Erythroblast (primary cell): ENCODE results near the gene APOOL.
A peak's percentile ranks its signal among the peaks of the same experiment; 100 is the strongest.
"Not testable (repeated sequence)": the region's sequence is repeated elsewhere in the genome, so short reads cannot be mapped to it uniquely, and the experiment has no call there.

ENCODE experiments used
- DNase-seq, 2 experiments: peaks; one replicate each; lab custom pipeline; 2025; lab: John Stamatoyannopoulos, UW
- GATA1 ChIP-seq: IDR thresholded peaks from 2 replicates; pipeline ENCODE4 v1.6.1; 2011; ENCODE audit warnings: low read depth, mild to moderate bottlenecking, control low read depth, low read length, moderate library complexity
- POLR2A ChIP-seq: IDR thresholded peaks from 2 replicates; pipeline ENCODE4 v1.6.1; 2011; ENCODE audit warnings: mild to moderate bottlenecking, low read length

APOOL gene

DNA sequence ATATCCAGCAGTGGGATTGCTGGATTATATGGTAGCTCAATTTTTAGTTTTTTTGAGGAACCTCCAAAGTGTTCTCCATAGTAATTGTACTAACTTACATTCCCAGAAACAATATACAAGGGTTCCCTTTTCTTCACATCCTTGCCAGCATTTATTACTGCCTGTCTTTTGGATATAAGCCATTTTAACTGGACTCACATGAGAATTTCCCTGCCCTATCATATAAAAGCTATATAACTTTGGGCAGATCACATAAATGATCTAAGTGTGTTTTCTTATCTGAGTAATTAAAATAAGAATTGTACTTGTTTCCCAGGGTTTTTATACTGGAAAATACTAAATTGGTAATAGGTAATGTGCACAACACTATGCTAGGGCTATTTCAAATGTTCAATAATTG is 25.4 kb downstream of the APOOL start:
- no peak for TF ChIP-seq GATA1
- DNase-seq, result no peak

DNA sequence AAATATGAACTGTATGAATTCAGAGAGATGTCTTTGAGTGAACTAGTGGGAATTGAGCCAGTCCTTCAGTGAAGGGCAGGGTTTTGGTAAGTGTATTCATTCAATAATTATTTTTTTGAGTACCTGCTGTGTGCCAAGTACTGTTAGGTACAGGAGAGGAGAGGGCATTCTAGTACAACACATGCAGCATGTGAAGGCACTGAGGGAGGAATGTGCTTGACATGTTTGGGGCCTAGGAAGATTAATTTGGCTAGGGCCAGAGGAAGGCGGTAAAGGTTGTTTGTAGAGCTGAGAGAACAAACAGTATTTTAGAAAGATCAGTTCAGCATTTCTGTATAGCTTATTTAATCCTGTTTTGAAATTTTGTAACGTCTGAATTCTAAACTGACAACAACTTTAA is 27.8 kb downstream of the APOOL start:
- no peak for DNase-seq
- TF ChIP-seq POLR2A, result no peak
- no peak for TF ChIP-seq GATA1

DNA sequence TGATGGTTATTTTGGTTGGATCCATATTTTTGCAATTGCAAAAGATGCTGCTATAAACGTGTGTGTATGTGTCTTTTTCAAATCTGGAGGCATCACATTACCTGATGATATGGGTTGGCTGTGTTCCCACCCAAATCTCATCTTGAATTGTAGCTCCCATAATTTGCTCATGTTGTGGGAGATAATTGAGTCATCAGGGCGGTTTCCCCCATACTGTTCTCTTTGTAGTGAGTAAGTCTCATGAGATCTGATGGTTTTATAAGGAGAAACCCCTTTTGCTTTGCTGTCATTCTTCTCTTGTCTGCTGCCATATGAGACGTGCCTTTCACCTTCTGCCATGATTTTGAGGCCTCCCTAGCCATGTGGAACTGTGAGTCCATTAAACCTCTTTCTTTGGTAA is 33.4 kb downstream of the APOOL start:
- TF ChIP-seq POLR2A (no peak), GATA1 (no peak)
- no peak for DNase-seq

DNA sequence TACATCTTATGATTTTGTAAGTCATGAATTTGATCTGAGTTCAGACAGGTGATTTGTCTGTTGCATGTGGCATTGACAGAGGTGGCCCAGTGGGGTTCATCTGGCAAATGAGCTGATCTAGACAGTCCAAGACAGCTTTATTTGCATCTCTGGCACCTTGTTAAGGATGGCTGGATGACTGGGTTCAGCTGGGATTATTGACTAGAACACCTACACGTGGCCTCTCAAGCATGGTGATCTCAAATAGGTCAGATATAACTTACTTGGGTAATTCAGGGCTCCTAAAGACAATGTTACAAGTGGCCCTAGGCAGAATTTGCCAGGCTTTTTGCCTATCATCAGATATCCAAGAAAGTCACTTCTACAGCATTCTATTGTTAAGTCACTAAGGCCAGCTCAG is 48.0 kb downstream of the APOOL start:
- TF ChIP-seq GATA1 (no peak), POLR2A (no peak)
- DNase-seq, result no peak

DNA sequence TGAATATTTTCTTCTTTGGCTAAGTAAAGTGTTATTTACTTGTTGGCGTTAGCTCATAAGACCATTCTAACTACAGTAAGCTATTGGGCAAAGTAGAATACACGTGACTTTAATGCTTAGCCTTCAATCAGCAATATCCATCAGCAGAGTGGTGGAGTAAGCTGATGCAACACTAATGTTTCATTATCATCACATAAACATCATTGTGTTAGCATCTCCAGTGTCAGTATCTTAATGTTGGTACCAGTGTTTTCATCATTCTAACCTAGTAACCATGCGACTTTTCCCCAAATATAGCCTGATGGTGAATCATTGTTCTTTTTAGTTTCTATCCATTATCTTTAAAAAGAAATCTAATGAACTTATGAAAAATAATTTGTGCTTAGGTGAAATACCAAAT is 48.5 kb downstream of the APOOL start:
- TF ChIP-seq GATA1 (no peak), POLR2A (no peak)
- no peak for DNase-seq

DNA sequence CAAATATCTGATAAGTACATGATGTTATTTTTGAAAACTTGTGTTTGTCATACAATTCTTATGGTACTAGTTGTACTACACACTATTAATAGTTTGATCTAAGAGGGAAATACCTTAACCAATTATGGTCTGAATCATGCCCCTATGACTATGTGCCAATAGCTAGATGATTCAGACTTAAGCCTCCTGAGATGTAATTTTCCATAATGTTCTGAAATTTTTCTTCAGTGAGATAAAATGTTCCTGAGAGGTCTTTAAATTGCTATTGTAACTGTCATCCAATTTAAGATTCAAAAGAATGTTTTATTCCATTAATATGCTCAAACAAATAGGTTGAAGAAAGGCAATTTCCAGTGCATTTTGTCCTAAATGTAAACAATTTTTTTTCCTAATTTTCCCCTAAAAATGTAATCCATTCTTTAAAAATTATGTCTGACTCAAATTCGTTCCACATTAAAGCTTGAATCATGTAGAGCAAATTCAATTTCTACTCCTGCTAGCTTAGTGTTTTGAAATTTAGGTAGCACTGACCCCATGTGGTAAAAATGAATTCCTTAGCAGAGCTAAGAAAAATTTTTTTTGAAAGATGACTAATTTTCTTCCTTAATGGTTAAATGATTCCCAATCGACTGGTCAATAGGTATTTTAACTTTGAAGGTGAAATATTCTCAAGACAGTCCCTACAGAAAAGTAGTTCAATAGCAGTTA is 49.1 kb downstream of the APOOL start:
- no peak for TF ChIP-seq GATA1
- TF ChIP-seq POLR2A, result no peak
- DNase-seq, result peak; percentile 3 to 27

DNA sequence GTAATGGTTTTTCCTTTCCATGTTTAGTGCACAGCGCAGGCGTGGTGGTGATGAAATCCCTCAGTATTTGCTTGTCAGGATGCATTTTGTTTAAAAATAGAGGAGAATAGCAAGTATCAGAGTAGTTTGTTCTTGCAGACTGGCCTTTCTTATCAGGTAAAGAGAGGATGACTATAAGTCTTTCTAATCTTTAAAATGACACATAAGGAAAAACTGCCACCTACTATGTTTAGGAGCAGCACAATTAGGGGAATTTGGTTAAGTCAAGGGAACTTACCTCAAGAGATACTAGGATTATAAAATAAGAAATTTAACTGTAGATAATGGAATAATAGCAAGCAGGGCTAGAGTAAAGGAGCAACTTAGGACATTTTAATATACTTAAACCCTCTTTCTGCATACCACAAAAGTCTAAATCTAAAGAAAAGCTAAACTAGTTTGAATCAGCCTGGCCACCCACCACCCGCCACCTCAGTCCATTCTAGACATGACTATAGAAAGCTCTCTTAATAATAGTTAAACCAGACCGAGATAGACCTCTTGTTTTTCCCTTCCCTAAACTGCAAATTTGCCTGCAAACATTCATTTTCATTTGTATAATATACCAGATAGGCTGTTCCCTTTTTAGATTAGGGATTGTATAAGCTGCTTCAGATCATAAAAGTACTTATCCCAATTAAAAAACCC is 62.0 kb downstream of the APOOL start:
- TF ChIP-seq POLR2A (no peak), GATA1 (no peak)
- DNase-seq, result no peak

DNA sequence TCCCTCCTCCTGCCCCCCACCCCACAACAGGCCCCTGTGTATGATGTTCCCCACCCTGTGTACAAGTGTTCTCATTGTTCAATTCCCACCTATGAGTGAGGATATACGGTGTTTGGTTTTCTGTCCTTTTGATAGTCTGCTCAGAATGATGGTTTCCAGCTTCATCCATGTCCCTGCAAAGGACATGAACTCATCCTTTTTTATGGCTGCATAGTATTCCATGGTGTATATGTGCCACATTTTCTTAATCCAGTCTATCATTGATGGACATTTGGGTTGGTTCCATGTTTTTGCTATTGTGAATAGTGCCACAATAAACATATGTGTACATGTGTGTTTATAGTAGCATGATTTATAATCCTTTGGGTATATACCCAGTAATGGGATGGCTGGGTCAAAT is 73.6 kb downstream of the APOOL start:
- not testable (repeated sequence) for DNase-seq

DNA sequence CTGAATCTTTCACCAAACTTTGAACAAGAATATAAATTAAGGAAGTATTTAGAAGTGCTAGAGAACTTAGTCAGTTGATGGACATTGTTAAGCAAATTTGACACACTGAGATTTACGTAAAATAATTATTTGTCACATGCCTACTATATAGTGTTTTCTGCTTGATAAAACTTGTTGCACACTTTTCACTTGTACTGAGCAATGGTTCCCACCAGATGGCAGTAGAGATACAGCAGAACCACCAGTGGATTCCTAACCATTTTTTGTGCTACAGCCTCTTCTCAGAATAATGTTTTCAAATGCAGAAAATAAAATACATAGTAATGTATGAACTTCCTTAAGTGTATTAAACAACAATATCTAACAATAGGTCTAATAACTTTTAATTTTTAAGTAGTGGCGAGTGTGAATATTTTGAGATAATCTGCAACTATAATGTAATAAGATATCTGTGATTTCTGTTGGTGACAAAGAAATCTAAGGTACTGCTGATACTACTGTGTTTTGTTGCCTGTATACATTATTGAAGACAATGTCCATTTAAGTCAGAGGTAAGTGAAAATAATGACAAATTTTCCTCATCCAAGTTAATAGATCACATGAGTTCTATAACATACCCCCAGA is 81.2 kb downstream of the APOOL start:
- TF ChIP-seq POLR2A (no peak), GATA1 (no peak)
- DNase-seq, result peak; percentile 23 to 49

DNA sequence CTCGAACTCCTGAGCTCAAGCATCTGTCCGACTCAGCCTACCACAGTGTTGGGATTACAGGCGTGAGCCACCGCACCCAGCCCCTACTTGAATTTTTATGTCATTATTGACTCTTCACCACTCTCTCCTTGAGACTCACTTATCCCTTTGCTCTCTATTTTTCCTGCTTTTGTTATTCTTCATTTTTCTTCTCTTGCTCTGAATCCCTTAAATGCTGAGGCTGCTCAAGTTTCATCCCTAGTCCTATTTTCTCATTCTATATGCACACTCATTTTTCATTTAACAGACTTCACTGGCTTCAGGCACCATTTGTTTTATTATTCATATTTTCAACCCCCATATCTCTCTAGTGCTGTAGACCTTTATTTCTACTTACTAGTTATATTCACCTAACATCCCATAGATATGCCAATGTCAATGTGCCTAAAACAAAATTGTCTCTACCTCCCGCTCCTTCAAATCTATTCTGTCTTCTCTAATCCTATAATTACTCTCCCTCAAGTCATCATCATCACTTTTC is 85.7 kb downstream of the APOOL start:
- TF ChIP-seq GATA1 (no peak), POLR2A (no peak)
- no peak for DNase-seq

DNA sequence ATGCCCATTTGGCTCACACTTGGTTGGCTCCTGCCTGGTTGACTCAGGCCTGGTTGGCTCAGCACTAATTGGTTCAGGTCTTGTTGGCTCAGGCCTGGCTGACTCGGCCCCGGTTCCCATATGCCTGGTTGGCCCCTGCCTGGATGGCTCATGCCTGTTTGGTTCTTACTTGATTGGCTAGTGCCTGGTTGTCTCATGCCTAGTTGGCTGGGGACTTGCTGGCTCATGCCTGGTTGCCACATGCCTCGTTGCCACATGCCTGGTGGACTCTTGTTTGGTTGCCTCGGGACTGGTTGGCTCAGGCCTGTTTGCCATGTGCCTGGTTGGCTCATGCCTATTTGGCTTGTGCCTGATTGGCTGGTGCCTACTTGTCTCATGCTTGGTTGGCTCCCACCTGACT is 103.7 kb downstream of the APOOL start:
- no peak for DNase-seq

DNA sequence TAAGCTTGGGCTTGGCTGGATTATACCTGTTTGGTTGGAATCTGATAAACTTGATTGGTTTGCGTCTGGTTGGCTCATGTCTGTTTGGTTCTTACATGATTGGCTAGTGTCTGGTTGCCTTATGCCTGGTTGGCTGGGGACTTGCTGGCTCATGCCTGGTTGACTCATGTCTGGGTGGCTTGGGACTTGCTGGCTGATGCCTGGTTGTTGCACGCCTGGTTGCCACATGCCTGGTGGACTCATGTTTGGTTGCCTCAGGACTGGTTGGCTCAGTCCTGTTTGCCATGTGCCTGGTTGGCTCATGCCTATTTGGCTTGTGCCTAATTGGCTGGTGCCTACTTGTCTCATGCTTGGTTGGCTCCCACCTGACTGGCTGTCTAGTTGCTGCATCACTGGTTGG is 104.5 kb downstream of the APOOL start:
- TF ChIP-seq GATA1, result no peak
- TF ChIP-seq POLR2A, result no peak

More for the DNA sequence above, 103.7 kb downstream of the APOOL start:
- no peak for TF ChIP-seq GATA1
- no peak for TF ChIP-seq POLR2A

DNA sequence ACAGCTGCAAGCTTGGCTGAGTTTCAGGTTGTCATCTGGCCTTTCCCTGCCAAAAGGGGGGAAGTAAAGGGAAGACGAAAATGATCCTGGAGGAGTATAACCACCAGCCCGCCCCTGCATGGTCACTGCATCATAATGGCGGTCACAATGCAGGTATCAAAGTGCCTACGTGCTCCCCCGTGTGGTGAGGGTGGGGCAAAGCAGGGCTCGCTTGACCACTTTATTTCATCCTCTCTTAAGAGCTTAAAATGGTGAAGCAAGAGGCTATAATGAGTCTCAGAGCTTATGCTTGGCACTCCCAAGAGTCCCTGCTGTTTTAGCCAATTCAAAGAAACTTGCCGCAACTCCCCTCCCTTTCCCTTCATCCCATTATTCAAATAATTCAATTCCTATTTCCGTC is 105.6 kb downstream of the APOOL start:
- DNase-seq, result peak; percentile 7 to 24
- no peak for TF ChIP-seq GATA1
- no peak for TF ChIP-seq POLR2A

More for the DNA sequence above, 104.5 kb downstream of the APOOL start:
- no peak for DNase-seq

DNA sequence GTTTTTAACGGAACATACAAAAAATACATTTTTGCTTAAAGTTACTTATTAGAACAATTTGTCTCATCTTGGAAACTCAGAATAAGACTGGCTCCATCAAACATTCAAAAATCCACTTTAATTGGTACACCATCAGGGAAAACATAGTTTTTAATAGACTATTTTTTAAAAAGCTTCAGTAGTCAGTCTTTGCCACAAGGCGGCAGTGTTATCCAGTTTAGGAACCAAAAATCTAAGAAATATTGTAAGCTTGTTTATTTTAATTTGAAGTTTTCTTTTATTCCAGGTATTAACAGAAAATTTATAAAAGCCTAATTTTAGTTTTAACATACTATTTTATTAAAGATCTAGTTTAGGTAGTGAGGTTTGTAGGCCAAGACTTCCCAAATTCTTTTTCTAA is 107.7 kb downstream of the APOOL start:
- no peak for TF ChIP-seq POLR2A
- no peak for TF ChIP-seq GATA1
- DNase-seq, result peak; percentile 2 to 35

DNA sequence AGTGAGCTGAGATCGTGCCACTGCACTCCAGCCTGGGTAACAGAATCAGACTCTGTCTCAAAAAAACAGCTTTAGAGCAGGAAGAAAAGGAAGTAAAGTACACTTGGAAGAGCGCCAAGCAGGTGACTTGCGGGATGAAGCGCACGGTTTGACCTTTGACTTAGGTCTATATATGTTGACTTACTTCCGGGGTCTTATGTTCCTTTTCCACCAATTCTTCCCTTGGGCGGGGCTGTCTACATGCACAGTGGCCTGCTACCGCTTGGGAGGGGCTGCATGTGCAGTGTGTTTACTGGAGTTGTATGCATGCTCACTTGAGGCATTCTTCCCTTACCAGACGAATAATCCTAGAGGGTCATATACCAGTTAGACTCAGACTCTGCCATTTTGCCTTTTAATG is 108.6 kb downstream of the APOOL start:
- TF ChIP-seq GATA1 (no peak), POLR2A (no peak)
- no peak for DNase-seq

DNA sequence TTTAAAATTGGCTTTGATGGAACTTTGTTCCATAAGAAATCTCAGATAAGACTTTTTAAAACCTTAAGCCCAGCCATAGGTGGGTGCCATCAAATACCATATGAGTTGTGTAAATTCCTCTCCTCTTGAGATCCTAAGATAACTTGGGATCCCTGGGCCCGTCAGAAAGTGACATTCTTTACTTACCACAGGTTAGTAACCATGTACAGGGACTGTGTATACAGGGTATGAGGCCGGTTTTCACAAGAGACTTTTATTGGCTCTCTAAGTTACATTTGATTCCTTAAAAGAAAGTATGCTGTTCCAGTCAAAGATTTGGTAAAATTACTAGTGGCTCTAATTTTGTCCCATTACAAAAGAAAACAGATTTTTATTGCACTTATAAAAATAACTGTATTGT is 110.1 kb downstream of the APOOL start:
- DNase-seq, result no peak
- no peak for TF ChIP-seq GATA1
- TF ChIP-seq POLR2A, result no peak
